IPS-11a (cell line): ENCODE data around the gene CA7.

Experiments
- H3K4me3 ChIP-seq: one replicate; pipeline ENCODE4 v1.5.1; 2013; ENCODE audit warnings: low read depth, low read length, control low read depth

The CA7 gene

DNA sequence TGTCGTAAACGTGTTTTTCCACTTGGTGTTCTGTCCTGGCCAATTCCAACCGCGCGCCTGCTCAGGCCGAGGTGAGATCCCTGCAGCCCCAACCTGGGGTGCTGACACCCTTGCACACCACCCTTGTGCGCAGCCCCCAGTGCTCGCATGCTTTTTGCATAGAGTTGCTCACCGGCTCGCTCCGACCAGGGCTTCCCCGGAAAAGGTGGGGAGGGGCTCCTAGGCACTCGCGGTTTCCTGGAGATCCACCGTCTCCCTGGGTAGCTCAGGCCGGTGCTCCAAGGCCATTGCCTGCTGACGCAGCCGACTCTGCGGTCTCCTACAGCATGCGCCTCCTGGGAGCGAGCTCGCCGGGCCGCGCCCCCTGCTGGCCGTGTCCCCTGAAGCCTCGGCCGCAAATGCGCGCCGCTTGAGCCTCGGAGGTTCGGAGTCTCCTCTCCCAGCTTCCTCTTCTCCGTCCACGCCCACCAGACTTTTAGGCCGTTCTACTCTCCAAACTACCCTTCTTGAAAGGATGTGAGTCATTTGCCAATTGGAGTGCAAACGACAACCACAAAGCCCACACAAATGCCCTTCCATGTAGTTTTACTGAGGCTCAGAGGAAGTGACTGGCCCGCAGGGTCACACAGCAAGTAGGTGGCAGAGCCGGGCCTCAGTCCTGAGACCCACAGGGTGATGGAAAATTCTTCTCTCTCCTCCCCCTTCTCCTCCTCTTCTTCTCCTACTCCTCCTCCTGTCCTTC is 28.9 kb downstream of the CA7 start:
- H3K4me3 ChIP-seq: peak overlapping the region; percentile 42

GRCh38 chr16:66873685-66874055 is 29.5 kb downstream of the CA7 start:
- no peak overlapping the region for H3K4me3 ChIP-seq

- no peak overlapping the region for H3K4me3 ChIP-seq
Measured at GRCh38 chr16:66874079-66874775, 30.0 kb downstream of the CA7 start.

DNA sequence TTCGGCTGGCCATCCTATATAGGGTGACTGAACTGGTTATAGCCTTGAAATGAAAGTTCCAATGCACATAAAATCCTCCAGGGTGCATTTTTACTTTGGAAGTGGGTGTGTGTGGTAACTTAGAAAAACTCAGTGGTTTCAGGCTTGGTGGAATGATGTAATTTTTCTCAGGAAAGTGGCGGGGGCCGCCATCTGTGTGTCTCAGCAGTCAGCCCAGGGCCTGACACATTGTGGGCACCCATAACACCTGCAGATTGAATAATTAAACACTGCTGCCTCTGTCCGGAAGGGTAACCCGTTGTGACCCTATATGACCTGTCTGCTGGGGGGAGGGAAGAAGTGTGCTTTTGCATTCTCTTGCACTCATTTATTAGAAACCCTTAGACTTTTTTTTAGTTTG is 33.9 kb downstream of the CA7 start:
- no peak overlapping the region for H3K4me3 ChIP-seq

DNA sequence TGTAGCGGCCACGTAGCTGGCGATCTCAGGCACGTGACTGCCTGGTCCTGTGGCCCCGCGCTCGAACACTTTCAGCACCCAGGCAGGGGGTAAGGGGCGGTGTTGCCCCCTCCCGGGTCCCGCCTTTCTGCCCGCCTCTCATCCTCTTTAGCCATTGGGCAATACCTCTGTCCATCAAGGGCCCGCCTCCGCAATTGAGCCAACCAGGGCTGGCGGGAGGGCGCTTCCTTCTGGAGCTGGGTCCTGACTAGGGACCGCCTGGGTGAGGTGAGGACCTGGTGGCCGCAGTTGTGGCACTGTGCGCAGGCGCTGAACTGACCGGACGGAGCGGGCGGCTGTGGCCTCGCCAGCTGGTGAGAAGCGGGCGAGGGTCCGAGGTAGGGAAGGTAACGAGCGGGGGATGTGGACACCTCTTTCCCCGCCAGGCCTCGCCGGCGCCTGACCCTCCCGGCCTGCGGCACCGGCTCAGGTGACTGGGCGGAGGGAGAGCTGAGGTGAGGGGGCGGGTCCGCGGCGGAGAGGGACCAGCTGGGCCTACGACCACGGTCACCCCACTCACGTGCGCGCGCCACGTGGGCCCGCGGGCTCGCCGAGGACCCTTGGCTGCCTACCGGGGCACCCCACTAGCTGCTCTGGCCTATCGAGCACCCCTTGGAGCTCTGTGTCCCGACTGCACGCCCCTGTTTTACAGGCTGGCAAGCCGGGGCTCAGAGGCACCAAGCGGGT is 36.2 kb downstream of the CA7 start, which contains the start of gene PDP2:
PDP2 (plus strand) TSS at position 228 of the 726 bp plus-strand sequence. CDS start 3,770 bp downstream, outside the sequence.
- H3K4me3 ChIP-seq: peak within 1 kb of the TSS; percentile 80

GRCh38 chr16:66881014-66881417 is 36.8 kb downstream of the CA7 start:
- H3K4me3 ChIP-seq: peak overlapping the region; percentile 80

GRCh38 chr16:66881560-66881959 is 37.3 kb downstream of the CA7 start:
- peak overlapping the region; percentile 17 for H3K4me3 ChIP-seq

GRCh38 chr16:66881964-66882508 is 37.8 kb downstream of the CA7 start:
- H3K4me3 ChIP-seq: no peak overlapping the region

DNA sequence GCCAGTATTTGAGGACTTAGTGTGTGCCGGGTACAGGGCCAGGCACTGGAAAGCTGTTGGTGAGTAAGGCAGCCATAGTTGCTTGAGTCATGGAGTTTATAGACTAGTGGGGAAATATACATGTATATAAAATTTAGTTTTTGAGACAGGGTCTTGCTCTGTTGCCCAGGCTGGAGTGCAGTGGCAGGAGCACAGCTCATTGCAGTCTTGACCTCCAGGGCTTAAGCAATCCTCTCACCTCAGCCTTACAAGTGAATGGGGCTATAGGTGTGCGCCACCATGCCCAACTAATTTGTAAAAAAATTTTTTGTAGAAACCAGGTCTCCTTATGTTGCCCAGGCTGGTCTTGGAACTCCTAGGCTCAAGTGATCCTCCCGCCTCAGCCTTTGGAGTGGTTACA is 38.5 kb downstream of the CA7 start:
- no peak overlapping the region for H3K4me3 ChIP-seq

GRCh38 chr16:66885491-66885890 is 41.3 kb downstream of the CA7 start:
- H3K4me3 ChIP-seq: no peak overlapping the region

DNA sequence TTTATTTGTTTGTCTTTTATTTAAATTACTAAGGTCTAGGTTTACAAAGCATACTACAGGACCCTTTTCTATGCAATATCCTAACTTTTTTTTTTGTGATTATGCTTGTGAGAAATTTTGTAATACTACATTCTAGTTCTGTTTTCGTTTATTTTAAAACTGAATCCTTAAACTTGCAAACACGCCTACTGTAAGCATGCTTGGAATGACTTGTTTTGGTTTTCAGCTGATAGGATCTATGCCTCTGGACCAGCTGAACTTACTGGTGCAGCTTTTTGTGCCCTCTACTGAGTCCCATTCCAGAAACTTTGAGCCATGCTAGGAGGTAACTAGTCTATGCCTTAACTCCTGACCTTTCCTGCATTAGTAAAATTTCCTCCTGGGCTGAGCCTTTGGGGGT is 42.1 kb downstream of the CA7 start:
- no peak overlapping the region for H3K4me3 ChIP-seq

DNA sequence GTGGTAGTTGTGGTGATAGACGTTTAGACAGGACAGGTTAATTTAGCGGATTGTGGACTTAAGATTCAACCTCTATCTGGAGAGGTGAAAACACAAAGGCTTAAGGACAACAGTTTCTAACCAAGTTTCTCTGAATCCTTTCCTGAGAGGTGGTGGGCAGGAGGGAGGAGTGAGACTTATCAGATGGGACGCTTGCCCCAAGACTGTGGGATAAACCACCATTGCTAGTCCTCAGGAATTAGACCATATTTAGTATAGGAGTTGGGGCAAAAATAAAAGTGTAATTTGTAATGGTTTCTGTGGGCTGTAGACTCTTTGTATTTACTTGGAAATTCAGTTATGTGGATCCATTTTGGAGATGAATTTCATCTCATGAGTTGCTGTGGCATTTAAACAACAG is 42.7 kb downstream of the CA7 start:
- no peak overlapping the region for H3K4me3 ChIP-seq

GRCh38 chr16:66888647-66889615 is 44.7 kb downstream of the CA7 start:
- H3K4me3 ChIP-seq: no peak overlapping the region

DNA sequence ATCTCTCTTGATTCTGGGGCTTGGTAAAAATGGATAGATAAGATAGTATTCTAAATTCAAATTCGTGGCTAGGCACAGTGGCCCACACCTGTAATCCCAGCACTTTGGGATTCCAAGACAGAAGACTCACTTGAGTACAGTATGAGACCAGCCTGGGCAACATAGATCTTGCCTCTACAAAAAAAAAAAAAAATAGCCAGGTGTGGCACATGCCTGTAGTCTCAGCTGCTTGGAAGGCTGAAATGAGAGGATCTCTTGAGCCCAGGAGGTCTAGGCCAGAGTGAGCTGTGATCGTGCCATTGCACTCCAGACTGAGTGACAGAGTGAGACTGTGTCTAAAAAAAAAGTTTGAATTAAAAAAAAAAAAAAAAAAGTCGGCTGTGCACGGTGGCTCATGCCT is 45.4 kb downstream of the CA7 start:
- no peak overlapping the region for H3K4me3 ChIP-seq

- H3K4me3 ChIP-seq: no peak overlapping the region
Measured at GRCh38 chr16:66890799-66891198, 46.6 kb downstream of the CA7 start.

- H3K4me3 ChIP-seq: no peak overlapping the region
Measured at GRCh38 chr16:66891360-66891759, 47.1 kb downstream of the CA7 start.

DNA sequence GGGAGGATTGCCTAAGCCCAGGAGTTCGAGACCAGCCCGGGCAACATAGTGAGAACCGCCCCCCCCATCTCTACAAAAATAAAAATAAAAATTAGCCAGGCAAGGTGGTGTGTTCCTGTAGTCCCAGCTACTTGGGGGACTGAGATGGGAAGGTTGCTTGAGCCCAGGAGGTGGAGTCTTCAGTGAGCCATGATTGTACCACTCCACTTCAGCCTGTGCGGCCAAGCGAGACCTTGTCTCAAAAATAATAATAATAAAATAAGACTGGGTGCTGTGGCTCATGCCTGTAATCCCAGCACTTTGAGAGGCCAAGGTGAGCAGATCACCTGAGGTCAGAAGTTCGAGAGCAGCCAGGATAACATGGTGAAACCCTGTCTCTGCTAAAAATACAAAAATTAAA is 47.6 kb downstream of the CA7 start:
- H3K4me3 ChIP-seq: no peak overlapping the region

DNA sequence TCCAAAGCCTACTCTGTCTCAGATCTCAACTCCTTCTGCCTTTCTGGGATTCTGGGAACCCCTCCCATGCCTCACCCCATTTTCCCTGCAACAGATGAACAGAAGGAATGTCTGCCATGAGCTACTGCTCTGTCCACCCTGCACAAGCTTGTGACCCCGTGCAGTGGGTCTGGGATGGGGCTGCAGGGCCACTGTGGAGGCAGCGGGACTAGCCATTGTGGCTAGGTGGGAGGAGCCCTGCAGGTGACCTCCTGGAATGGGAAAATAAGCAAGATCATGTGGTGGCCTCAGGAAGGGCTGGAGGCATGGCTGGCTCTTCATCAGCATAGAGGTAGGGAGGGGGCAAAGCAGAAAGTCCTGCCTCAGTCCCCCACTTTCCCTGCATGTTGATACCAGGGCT is 49.8 kb downstream of the CA7 start:
- no peak overlapping the region for H3K4me3 ChIP-seq

DNA sequence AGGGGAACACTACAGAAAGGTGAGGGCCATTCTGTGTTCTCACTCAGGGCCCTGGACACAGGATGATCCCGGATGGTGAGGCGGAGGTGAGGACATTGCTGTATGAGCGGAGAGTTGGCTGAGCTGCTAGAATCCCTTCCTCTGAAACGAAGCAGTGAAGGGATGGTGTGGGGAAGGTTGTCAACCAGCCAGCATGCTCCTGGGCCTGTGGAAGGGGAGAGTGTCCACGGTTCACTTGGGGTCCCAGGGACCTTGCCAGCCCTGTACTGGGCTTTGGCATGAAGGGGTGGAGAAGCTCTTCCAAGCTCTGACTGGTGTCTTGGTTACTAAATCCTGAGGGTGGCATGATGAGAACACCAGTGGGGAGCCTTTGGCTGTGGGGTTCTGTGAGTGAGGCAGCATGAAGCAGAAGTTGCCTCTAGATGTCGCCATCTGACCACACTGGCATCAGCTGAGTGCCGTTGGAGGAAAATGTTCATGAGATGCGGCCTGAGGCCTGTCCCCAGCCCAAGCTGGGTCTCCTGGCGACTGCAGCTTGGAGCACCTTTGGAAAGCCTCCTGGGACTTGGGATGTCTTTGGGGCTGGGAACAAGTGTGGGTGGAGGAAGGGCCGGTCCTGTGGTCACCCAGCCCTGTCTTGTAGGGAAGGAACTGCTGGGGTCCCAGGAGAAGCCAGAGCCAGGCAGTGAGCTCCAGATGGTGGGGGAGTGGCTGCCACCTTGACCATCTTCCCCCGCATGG is 50.9 kb downstream of the CA7 start:
- H3K4me3 ChIP-seq: no peak overlapping the region

DNA sequence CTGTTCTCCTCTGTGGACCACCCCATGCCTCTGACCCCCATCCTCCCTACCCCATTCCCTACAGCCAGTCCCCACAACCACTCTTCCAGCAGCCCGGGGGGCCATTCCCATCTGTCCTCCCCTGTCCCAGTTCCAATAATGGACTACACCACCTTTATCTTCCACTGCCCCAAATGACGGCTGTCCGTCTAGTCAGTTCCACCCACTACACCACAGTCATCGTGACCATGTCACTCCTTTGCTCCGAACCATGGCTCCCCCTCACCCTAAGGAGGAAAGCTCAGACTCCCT is 51.4 kb downstream of the CA7 start:
- H3K4me3 ChIP-seq: no peak overlapping the region
